Central memory CD4-positive, alpha-beta T cell (primary cell): Measurements from ENCODE around the gene SRP14.
"Not testable (repeated sequence)": the region's sequence is repeated elsewhere in the genome, so short reads cannot be mapped to it uniquely, and the experiment has no call there.

ENCODE experiments used
- DNase-seq: peaks from one replicate; pipeline ENCODE4 v3.0.0; 2022
- total RNA-seq, 3 experiments: gene quantifications; one replicate each; lab custom pipeline; 2026; lab: John Stamatoyannopoulos, UW

The SRP14 gene
- total RNA-seq, result 84.9 to 177 (median 126) reads per million in 3 experiments

GRCh38 chr15:40038638-40039543 is at the start of gene SRP14:
SRP14 (minus strand) TSS chr15:40039181; CDS start chr15:40039116, 65 bp downstream.
- DNase-seq, result peak; percentile 88

- no peak for DNase-seq
Measured at GRCh38 chr15:40087991-40088928, 49.3 kb upstream of the SRP14 start.

- DNase-seq, result no peak
Measured at GRCh38 chr15:40087068-40087810, 48.3 kb upstream of the SRP14 start.

- DNase-seq, result no peak
Measured at GRCh38 chr15:40085266-40085665, 46.3 kb upstream of the SRP14 start.

- DNase-seq, result no peak
Measured at GRCh38 chr15:40084650-40085049, 45.7 kb upstream of the SRP14 start.

GRCh38 chr15:40082195-40082883 is 43.4 kb upstream of the SRP14 start:
- DNase-seq, result no peak

- no peak for DNase-seq
Measured at GRCh38 chr15:40081691-40082194, 42.8 kb upstream of the SRP14 start.

- no peak for DNase-seq
Measured at GRCh38 chr15:40080847-40081246, 41.9 kb upstream of the SRP14 start.

GRCh38 chr15:40080104-40080503 is 41.1 kb upstream of the SRP14 start:
- no peak for DNase-seq

GRCh38 chr15:40079456-40079855 is 40.5 kb upstream of the SRP14 start:
- no peak for DNase-seq

GRCh38 chr15:40075298-40076044 is 36.5 kb upstream of the SRP14 start:
- DNase-seq, result no peak

GRCh38 chr15:40074656-40075055 is 35.7 kb upstream of the SRP14 start:
- DNase-seq, result not testable (repeated sequence)

GRCh38 chr15:40073716-40074490 is 34.9 kb upstream of the SRP14 start:
- DNase-seq, result not testable (repeated sequence)

GRCh38 chr15:40072216-40072990 is 33.4 kb upstream of the SRP14 start:
- DNase-seq, result no peak

- no peak for DNase-seq
Measured at GRCh38 chr15:40070608-40071218, 31.7 kb upstream of the SRP14 start.

- no peak for DNase-seq
Measured at GRCh38 chr15:40070166-40070557, 31.2 kb upstream of the SRP14 start.

- DNase-seq, result no peak
Measured at GRCh38 chr15:40069178-40070165, 30.5 kb upstream of the SRP14 start.
